Measurements from ENCODE around the gene EMILIN2. TPM values are rescaled to one million over a fixed set of nuclear protein-coding genes. Genes with fewer than 3 reads are reported as not detected.

Gene EMILIN2
- total RNA-seq, 1 experiment from 2014 or later, result 11.7 TPM

DNA sequence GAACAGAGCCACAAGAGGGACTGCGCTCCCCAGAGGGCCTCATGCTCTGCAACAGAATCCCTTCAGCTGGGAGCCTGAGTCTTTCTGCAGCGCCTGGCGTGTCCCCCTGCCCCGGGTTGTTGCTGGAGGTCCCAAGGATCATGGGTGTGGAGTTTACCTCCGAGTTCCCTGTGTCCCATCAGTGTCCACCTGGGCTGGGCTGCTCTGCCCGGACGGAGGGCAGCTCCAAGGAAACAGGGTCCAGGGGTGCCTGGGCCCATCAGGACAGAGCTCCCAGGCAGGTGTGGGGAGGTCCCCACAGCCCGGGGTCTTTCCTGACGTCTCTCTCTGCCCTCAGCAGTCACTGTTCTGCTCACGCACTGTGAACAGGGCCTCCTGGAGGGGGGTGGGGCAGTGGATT is 63.5 kb downstream of the EMILIN2 start (continued):
- TF ChIP-seq PRDM15 (CRISPR knock-in tag; IDR thresholded peaks at IDR 0.05), result no peak
- TF ChIP-seq NR3C1 (CRISPR knock-in tag; conservative IDR thresholded peaks at IDR 0.05; ENCODE audit: low read depth), result no peak
- no peak for TF ChIP-seq HMGXB4 (CRISPR knock-in tag; IDR thresholded peaks at IDR 0.05)
- TF ChIP-seq SOX15 (CRISPR knock-in tag; IDR thresholded peaks at IDR 0.05), result no peak
- TF ChIP-seq ZNF512 (CRISPR knock-in tag; IDR thresholded peaks at IDR 0.05; ENCODE audit: borderline replicate concordance), result no peak
- no peak for TF ChIP-seq MAX (CRISPR knock-in tag; IDR thresholded peaks at IDR 0.05)
- TF ChIP-seq OVOL2 (CRISPR knock-in tag; IDR thresholded peaks at IDR 0.05; ENCODE audit: borderline replicate concordance), result no peak
- no peak for TF ChIP-seq JUN (CRISPR knock-in tag; IDR thresholded peaks at IDR 0.05)
- TF ChIP-seq, protein P1, sequence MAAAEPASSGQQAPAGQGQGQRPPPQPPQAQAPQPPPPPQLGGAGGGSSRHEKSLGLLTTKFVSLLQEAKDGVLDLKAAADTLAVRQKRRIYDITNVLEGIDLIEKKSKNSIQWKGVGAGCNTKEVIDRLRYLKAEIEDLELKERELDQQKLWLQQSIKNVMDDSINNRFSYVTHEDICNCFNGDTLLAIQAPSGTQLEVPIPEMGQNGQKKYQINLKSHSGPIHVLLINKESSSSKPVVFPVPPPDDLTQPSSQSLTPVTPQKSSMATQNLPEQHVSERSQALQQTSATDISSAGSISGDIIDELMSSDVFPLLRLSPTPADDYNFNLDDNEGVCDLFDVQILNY (CRISPR knock-in tag; IDR thresholded peaks at IDR 0.05), result no peak

- ChIA-PET POLR2A (interaction anchor here (0.5 kb wide), 1 partner anchor 841 kb away, joined by 6 read pairs; no protein-coding TSS in a partner anchor), CTCF (no interaction called here)
- ATAC-seq, result no peak
- Mint-ChIP-seq H3K36me3 (peaks cover 50% of the 10 kb centered on the region), H3K27me3 (ENCODE audit: low read depth) (peaks cover under 1% of the 10 kb centered on the region), H3K4me1 (peaks cover 29% of the 10 kb centered on the region), H3K27ac (no peak overlapping the region), H3K9me3 (no peaks in the 10 kb centered on the region), H3K4me3 (no peak overlapping the region)
- TF ChIP-seq, protein P2, sequence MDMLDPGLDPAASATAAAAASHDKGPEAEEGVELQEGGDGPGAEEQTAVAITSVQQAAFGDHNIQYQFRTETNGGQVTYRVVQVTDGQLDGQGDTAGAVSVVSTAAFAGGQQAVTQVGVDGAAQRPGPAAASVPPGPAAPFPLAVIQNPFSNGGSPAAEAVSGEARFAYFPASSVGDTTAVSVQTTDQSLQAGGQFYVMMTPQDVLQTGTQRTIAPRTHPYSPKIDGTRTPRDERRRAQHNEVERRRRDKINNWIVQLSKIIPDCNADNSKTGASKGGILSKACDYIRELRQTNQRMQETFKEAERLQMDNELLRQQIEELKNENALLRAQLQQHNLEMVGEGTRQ (CRISPR knock-in tag; IDR thresholded peaks at IDR 0.05), result no peak
- no peak for TF ChIP-seq MAX (CRISPR knock-in tag; IDR thresholded peaks at IDR 0.05)
- no peak for DNase-seq (ENCODE audit: low spot score)
Observed at GRCh38 chr18:2910751-2911425, 64.1 kb downstream of the EMILIN2 start.

GRCh38 chr18:2911533-2911932 is 64.7 kb downstream of the EMILIN2 start:
- CTCF ChIA-PET, result no interaction called here
- Mint-ChIP-seq H3K9me3 (no peaks in the 10 kb centered on the region), H3K27ac (no peak overlapping the region), H3K4me3 (no peak overlapping the region), H3K27me3 (ENCODE audit: low read depth) (no peaks in the 10 kb centered on the region; the same call in 1 of the 2 replicates), H3K36me3 (peaks cover 52% of the 10 kb centered on the region), H3K4me1 (peaks cover 35% of the 10 kb centered on the region)
- ATAC-seq, result no peak
- no peak for DNase-seq (ENCODE audit: low spot score)
- TF ChIP-seq NFE2L1 (CRISPR knock-in tag; IDR thresholded peaks at IDR 0.05) (no peak), ZNF396 (CRISPR knock-in tag; IDR thresholded peaks at IDR 0.05; ENCODE audit: borderline replicate concordance) (no peak)
- TF ChIP-seq, protein P3, sequence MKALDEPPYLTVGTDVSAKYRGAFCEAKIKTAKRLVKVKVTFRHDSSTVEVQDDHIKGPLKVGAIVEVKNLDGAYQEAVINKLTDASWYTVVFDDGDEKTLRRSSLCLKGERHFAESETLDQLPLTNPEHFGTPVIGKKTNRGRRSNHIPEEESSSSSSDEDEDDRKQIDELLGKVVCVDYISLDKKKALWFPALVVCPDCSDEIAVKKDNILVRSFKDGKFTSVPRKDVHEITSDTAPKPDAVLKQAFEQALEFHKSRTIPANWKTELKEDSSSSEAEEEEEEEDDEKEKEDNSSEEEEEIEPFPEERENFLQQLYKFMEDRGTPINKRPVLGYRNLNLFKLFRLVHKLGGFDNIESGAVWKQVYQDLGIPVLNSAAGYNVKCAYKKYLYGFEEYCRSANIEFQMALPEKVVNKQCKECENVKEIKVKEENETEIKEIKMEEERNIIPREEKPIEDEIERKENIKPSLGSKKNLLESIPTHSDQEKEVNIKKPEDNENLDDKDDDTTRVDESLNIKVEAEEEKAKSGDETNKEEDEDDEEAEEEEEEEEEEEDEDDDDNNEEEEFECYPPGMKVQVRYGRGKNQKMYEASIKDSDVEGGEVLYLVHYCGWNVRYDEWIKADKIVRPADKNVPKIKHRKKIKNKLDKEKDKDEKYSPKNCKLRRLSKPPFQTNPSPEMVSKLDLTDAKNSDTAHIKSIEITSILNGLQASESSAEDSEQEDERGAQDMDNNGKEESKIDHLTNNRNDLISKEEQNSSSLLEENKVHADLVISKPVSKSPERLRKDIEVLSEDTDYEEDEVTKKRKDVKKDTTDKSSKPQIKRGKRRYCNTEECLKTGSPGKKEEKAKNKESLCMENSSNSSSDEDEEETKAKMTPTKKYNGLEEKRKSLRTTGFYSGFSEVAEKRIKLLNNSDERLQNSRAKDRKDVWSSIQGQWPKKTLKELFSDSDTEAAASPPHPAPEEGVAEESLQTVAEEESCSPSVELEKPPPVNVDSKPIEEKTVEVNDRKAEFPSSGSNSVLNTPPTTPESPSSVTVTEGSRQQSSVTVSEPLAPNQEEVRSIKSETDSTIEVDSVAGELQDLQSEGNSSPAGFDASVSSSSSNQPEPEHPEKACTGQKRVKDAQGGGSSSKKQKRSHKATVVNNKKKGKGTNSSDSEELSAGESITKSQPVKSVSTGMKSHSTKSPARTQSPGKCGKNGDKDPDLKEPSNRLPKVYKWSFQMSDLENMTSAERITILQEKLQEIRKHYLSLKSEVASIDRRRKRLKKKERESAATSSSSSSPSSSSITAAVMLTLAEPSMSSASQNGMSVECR (CRISPR knock-in tag; IDR thresholded peaks at IDR 0.05; ENCODE audit: borderline replicate concordance), result no peak
- POLR2A ChIA-PET, result no interaction called here

Measured in WTC11 (cell line).